OCI-LY1 (cell line): ENCODE data around the gene PIGQ.

Source experiments
- H2AFZ ChIP-seq: fragments of 200-600 bp; sonication (generic), shearing (Covaris generic); 2 replicates; pipeline ENCODE4 v1.6.0; 2014; ENCODE audit warnings: antibody characterized with exemption, mild to moderate bottlenecking, low read length
- H3F3A ChIP-seq: fragments of 200-600 bp; sonication (generic), shearing (Covaris generic); 2 replicates; pipeline ENCODE4 v1.6.0; 2014; ENCODE audit warnings: mild to moderate bottlenecking, antibody characterized with exemption, low read length, moderate library complexity; ENCODE audit not compliant: insufficient read depth
- H3K27ac ChIP-seq: fragments of 200-600 bp; sonication (generic); 2 replicates; pipeline ENCODE4 v1.5.1; 2014; ENCODE audit warnings: low read length, mixed run types, mild to moderate bottlenecking, low read depth; ENCODE audit not compliant: poor library complexity, severe bottlenecking
- H3K27me3 ChIP-seq: fragments of 200-600 bp; sonication (generic); 2 replicates; pipeline ENCODE4 v1.6.0; 2014; ENCODE audit warnings: antibody characterized with exemption, mild to moderate bottlenecking, low read length, moderate library complexity; ENCODE audit not compliant: insufficient read depth
- H3K36me3 ChIP-seq: fragments of 200-600 bp; sonication (generic); 2 replicates; pipeline ENCODE4 v1.6.1; 2014; ENCODE audit warnings: mild to moderate bottlenecking, antibody characterized with exemption, low read length, moderate library complexity, mixed read lengths; ENCODE audit not compliant: insufficient read depth
- H3K4me1 ChIP-seq: fragments of 200-600 bp; sonication (generic); 2 replicates; pipeline ENCODE4 v1.5.1; 2014; ENCODE audit warnings: mild to moderate bottlenecking, low read length, moderate library complexity; ENCODE audit not compliant: insufficient read depth, severe bottlenecking
- H3K4me2 ChIP-seq: fragments of 200-600 bp; sonication (generic), shearing (Covaris generic); 2 replicates; pipeline ENCODE4 v1.6.1; 2014; ENCODE audit warnings: low read length
- H3K4me3 ChIP-seq: fragments of 200-600 bp; sonication (generic); 2 replicates; pipeline ENCODE4 v1.5.1; 2014; ENCODE audit warnings: low read length, low read depth, mild to moderate bottlenecking, mixed read lengths; ENCODE audit not compliant: poor library complexity, severe bottlenecking
- H3K79me2 ChIP-seq: fragments of 200-600 bp; shearing (Covaris generic); 2 replicates; pipeline ENCODE4 v1.6.1; 2016; ENCODE audit warnings: mixed run types, low read length, mixed read lengths; ENCODE audit not compliant: insufficient read depth
- H3K9ac ChIP-seq: fragments of 200-600 bp; sonication (generic), shearing (Covaris generic); 2 replicates; pipeline ENCODE4 v1.6.1; 2014; ENCODE audit warnings: mild to moderate bottlenecking, low read length, mixed read lengths
- H3K9me2 ChIP-seq: fragments of 200-600 bp; sonication (generic), shearing (Covaris generic); 2 replicates; pipeline ENCODE4 v1.6.1; 2014; ENCODE audit warnings: low read depth, mild to moderate bottlenecking, low read length, mixed read lengths
- H3K9me3 ChIP-seq: fragments of 200-600 bp; shearing (Covaris generic); 2 replicates; pipeline ENCODE4 v1.6.1; 2014; ENCODE audit warnings: low read length, mixed read lengths
- H4K20me1 ChIP-seq: fragments of 200-600 bp; sonication (generic), shearing (Covaris generic); 2 replicates; pipeline ENCODE4 v1.6.0; 2016; ENCODE audit warnings: mild to moderate bottlenecking, low read length; ENCODE audit not compliant: insufficient read depth
- EZH2 ChIP-seq: fragments of 200-600 bp; sonication (generic), shearing (Covaris generic); IDR thresholded peaks from 2 replicates; pipeline ENCODE4 v1.8.0; 2017; ENCODE audit warnings: borderline replicate concordance, mixed run types, mild to moderate bottlenecking, antibody characterized with exemption, low read length, moderate library complexity, mixed read lengths
- TF ChIP-seq, protein P1 (sequence below): fragments of 200-600 bp; sonication (generic), shearing (Covaris generic); IDR thresholded peaks from 2 replicates; pipeline ENCODE4 v1.5.1; 2017; ENCODE audit warnings: mild to moderate bottlenecking, antibody characterized with exemption, low read length, moderate library complexity, mixed read lengths

Gene PIGQ

DNA sequence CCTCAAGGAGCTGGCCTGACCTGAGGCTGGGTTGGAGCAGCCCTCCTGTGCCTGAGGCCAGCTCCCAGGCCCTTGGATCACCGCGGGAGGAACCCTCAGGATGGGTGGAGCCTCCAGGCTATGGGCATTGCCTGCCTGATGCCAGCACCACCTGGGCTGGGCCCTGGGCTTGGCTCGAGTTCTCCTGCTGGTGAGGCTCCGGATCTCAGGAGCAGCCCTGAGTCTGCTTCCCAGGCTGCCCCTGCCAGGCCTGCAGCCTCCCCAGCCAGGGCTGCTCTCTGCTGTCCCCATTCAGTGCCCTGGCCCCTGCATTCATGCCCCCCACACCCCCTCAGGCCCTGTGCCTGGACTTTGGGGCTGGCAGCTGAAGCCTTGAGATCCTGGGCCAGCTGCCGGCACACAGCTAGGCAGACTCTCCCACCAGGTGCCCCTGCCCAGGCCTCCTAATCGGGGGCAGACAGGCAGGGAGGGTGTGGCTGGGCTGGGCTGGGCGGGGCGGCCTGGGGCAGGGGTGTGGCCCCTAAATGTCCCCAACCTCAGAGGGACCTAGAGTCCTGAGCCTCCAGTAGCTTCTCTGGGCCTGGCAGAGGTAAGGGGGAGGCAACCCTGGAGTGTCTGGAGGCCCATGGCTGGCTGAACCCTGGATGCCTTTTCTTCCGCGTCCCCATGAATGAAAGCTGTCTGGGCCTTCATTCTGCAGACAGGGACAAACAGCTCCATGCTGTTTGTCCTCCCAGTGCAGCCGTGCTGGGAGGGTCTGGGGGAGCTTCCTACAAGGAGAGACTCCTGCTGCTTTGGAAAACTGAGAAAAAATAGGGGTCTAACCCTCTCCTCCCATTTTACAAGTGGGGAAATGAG is 1.1 kb upstream of the PIGQ start:
- no peak overlapping the region for H2AFZ ChIP-seq
- H3K27ac ChIP-seq: no peak overlapping the region
- H4K20me1 ChIP-seq: no peaks in the 10 kb centered on the region
- no peaks in the 10 kb centered on the region for H3K36me3 ChIP-seq
- no peaks in the 10 kb centered on the region for H3K9me2 ChIP-seq
- peak overlapping the region; percentile 97 for H3K4me3 ChIP-seq
- peak overlapping the region; percentile 72 for H3K4me2 ChIP-seq
- H3K27me3 ChIP-seq: no peaks in the 10 kb centered on the region; the same call in 1 of the 2 replicates
- no peaks in the 10 kb centered on the region for H3K9me3 ChIP-seq
- H3K4me1 ChIP-seq: peaks cover 31% of the 10 kb centered on the region
- no peaks in the 10 kb centered on the region for H3K79me2 ChIP-seq
- TF ChIP-seq EZH2: no peak
- TF ChIP-seq, protein P1, sequence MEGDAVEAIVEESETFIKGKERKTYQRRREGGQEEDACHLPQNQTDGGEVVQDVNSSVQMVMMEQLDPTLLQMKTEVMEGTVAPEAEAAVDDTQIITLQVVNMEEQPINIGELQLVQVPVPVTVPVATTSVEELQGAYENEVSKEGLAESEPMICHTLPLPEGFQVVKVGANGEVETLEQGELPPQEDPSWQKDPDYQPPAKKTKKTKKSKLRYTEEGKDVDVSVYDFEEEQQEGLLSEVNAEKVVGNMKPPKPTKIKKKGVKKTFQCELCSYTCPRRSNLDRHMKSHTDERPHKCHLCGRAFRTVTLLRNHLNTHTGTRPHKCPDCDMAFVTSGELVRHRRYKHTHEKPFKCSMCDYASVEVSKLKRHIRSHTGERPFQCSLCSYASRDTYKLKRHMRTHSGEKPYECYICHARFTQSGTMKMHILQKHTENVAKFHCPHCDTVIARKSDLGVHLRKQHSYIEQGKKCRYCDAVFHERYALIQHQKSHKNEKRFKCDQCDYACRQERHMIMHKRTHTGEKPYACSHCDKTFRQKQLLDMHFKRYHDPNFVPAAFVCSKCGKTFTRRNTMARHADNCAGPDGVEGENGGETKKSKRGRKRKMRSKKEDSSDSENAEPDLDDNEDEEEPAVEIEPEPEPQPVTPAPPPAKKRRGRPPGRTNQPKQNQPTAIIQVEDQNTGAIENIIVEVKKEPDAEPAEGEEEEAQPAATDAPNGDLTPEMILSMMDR: no peak
- H3K9ac ChIP-seq: peak overlapping the region; percentile 61; the same call in 1 of the 2 replicates
- no peaks in the 10 kb centered on the region for H3F3A ChIP-seq

DNA sequence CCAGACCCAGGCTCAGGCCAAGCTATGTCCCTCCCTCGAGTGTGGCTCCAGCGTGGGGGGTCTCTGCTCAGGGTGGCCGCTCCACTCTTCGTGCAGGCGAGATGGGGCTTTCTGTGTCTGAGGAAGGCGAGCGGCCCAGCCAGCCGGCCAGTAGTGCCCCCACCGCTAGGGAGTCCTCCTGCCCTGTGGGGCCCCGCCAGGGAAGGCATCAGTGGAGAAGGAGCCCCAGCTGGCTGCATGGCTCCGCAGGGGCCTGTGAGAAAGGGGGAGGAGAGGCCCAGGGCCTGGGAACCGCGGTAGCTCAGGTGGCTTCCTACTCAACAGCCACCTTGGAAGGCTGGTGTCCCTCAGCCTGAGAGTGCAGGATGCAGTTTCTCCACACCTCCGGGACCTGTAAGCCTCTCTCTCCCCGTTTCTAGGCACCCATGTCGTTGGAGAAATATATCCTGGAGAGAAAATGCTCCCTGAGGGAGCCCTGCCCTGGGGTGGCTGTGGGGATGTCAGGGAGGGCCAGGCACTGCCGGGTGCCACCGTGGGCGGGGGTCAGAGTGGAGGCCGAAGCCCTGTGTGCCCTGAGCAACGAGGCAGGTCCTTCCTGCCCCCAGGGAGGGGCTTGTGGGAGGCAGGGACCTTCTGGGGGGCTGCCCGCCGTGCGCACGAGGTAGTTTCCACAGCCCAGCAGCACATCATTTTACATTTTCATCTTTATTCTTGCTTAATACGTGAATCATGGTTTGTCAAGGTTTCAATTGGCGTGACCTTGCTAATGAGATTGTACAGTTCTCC is 3.3 kb downstream of the PIGQ start:
- Histone ChIP-seq H3F3A (no peaks in the 10 kb centered on the region), H2AFZ (no peak overlapping the region), H3K9ac (no peak overlapping the region), H3K27me3 (no peaks in the 10 kb centered on the region), H3K9me2 (no peaks in the 10 kb centered on the region), H3K27ac (no peak overlapping the region), H3K36me3 (peaks cover 9% of the 10 kb centered on the region; the same call in 1 of the 2 replicates), H3K4me1 (peaks cover 17% of the 10 kb centered on the region), H3K4me3 (no peak overlapping the region), H4K20me1 (no peaks in the 10 kb centered on the region), H3K79me2 (no peaks in the 10 kb centered on the region), H3K4me2 (no peak overlapping the region), H3K9me3 (no peaks in the 10 kb centered on the region)
- TF ChIP-seq, protein P1: no peak
- TF ChIP-seq EZH2: no peak

GRCh38 chr16:574021-574760 is 4.4 kb downstream of the PIGQ start:
- Histone ChIP-seq H3K9me3 (no peaks in the 10 kb centered on the region), H3K4me1 (peaks cover 17% of the 10 kb centered on the region), H3K36me3 (peaks cover 9% of the 10 kb centered on the region; the same call in 1 of the 2 replicates), H3F3A (no peaks in the 10 kb centered on the region), H3K4me3 (no peak overlapping the region), H3K4me2 (no peak overlapping the region), H3K27ac (no peak overlapping the region), H2AFZ (no peak overlapping the region), H3K27me3 (no peaks in the 10 kb centered on the region), H3K9me2 (no peaks in the 10 kb centered on the region), H3K9ac (no peak overlapping the region), H4K20me1 (no peaks in the 10 kb centered on the region), H3K79me2 (no peaks in the 10 kb centered on the region)
- TF ChIP-seq, protein P1: no peak
- no peak for TF ChIP-seq EZH2
